H1 (cell line): ENCODE data around the gene ETV1. TPM values are rescaled to one million over a fixed set of nuclear protein-coding genes. Genes with fewer than 3 reads are reported as not detected.

Source experiments
- FOSL1 ChIP-seq: IDR thresholded peaks from 2 replicates; pipeline ENCODE4 v1.6.1; 2011; ENCODE audit warnings: mild to moderate bottlenecking, low read depth, low read length, moderate library complexity; ENCODE audit not compliant: insufficient read depth
- KDM1A ChIP-seq: fragments of 200-600, 300-600 bp; sonication (generic); IDR thresholded peaks from 2 replicates; pipeline ENCODE4 v1.7.1; 2016; ENCODE audit warnings: mild to moderate bottlenecking, low read length, borderline replicate concordance
- POLR2AphosphoS5 ChIP-seq: IDR thresholded peaks from 2 replicates; pipeline ENCODE4 v1.6.1; 2011; ENCODE audit warnings: low read depth, low read length
- POU5F1 ChIP-seq: IDR thresholded peaks from 2 replicates; pipeline ENCODE4 v1.6.1; 2011; ENCODE audit warnings: low read depth, mild to moderate bottlenecking, low read length, moderate library complexity
- polyA plus RNA-seq, 7 experiments: library from polyadenylated mRNA; depleted of rRNA in 3 of 7; stranded (reverse) in 5 of 7; unstranded in 2 of 7; fragments of >200 nt in 5 of 7; fragments of 200-250 nt in 2 of 7; gene quantifications; 1 replicate in 5 of 7; 2 replicates in 1 of 7; 4 replicates in 1 of 7; pipeline versions ENCODE4 v1.2.1 to v1.2.3, GENCODE V29; 2011 to 2013; ENCODE audit warnings: missing spikeins in 2 of 7, mixed read lengths in 2 of 7
- total RNA-seq: library from RNA; stranded (reverse); fragmentation: NEBNext Ultra II Directional; extraction: Animal tissue kit (Norgen Biotek cat#: 25700); gene quantifications from 2 replicates; pipeline ENCODE4 v1.2.1, GENCODE V29; 2021
- TF ChIP-seq, protein P1 (sequence below): fragments of 300-600 bp; sonication (generic); IDR thresholded peaks from 2 replicates; pipeline ENCODE4 v1.7.1; 2012; ENCODE audit warnings: low read length, moderate library complexity, mild to moderate bottlenecking, inconsistent platforms; ENCODE audit not compliant: insufficient replicate concordance

The ETV1 gene
- total and polyA plus RNA-seq, 2 of the 8 experiments (the other 6 are each of a cell fraction or from before 2014, with no cell fraction given) = 58.3 to 91.2 TPM

DNA sequence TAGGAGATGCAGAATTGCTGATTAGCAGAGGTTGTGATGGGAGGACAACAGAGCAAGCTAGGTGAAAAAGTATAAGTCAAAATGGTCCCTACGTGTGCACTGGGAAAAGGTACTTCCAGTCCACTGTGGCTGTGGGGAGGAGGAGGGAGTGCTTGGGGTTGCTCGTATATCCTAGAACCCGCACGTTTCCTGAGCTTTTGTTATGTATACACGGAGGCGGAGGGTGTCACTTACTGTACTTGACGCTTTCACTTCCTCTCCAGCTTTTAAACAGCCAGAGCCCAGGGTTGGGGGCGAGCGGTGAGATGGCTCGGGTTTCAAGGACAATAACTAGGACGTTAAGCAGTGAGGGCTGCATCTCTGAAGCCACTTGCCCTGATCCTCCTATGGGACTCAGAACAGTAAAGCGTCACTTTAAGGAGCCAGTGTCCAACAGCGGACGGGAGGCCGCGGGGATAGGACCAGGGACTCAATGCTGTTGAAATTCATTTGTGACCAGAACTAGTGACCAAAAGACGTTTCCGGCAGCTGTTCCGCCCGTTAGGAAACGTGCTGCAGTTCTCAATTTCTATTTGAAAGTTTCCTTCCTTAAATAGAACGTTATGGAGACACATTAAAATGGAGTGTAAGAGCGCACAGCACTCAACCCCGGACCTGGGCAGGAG is 985 bp upstream of the ETV1 start (continued):
- TF ChIP-seq POLR2AphosphoS5 = peak; percentile 88
- no peak for TF ChIP-seq POU5F1
- TF ChIP-seq FOSL1 = no peak
- TF ChIP-seq KDM1A = no peak
- TF ChIP-seq, protein P1, sequence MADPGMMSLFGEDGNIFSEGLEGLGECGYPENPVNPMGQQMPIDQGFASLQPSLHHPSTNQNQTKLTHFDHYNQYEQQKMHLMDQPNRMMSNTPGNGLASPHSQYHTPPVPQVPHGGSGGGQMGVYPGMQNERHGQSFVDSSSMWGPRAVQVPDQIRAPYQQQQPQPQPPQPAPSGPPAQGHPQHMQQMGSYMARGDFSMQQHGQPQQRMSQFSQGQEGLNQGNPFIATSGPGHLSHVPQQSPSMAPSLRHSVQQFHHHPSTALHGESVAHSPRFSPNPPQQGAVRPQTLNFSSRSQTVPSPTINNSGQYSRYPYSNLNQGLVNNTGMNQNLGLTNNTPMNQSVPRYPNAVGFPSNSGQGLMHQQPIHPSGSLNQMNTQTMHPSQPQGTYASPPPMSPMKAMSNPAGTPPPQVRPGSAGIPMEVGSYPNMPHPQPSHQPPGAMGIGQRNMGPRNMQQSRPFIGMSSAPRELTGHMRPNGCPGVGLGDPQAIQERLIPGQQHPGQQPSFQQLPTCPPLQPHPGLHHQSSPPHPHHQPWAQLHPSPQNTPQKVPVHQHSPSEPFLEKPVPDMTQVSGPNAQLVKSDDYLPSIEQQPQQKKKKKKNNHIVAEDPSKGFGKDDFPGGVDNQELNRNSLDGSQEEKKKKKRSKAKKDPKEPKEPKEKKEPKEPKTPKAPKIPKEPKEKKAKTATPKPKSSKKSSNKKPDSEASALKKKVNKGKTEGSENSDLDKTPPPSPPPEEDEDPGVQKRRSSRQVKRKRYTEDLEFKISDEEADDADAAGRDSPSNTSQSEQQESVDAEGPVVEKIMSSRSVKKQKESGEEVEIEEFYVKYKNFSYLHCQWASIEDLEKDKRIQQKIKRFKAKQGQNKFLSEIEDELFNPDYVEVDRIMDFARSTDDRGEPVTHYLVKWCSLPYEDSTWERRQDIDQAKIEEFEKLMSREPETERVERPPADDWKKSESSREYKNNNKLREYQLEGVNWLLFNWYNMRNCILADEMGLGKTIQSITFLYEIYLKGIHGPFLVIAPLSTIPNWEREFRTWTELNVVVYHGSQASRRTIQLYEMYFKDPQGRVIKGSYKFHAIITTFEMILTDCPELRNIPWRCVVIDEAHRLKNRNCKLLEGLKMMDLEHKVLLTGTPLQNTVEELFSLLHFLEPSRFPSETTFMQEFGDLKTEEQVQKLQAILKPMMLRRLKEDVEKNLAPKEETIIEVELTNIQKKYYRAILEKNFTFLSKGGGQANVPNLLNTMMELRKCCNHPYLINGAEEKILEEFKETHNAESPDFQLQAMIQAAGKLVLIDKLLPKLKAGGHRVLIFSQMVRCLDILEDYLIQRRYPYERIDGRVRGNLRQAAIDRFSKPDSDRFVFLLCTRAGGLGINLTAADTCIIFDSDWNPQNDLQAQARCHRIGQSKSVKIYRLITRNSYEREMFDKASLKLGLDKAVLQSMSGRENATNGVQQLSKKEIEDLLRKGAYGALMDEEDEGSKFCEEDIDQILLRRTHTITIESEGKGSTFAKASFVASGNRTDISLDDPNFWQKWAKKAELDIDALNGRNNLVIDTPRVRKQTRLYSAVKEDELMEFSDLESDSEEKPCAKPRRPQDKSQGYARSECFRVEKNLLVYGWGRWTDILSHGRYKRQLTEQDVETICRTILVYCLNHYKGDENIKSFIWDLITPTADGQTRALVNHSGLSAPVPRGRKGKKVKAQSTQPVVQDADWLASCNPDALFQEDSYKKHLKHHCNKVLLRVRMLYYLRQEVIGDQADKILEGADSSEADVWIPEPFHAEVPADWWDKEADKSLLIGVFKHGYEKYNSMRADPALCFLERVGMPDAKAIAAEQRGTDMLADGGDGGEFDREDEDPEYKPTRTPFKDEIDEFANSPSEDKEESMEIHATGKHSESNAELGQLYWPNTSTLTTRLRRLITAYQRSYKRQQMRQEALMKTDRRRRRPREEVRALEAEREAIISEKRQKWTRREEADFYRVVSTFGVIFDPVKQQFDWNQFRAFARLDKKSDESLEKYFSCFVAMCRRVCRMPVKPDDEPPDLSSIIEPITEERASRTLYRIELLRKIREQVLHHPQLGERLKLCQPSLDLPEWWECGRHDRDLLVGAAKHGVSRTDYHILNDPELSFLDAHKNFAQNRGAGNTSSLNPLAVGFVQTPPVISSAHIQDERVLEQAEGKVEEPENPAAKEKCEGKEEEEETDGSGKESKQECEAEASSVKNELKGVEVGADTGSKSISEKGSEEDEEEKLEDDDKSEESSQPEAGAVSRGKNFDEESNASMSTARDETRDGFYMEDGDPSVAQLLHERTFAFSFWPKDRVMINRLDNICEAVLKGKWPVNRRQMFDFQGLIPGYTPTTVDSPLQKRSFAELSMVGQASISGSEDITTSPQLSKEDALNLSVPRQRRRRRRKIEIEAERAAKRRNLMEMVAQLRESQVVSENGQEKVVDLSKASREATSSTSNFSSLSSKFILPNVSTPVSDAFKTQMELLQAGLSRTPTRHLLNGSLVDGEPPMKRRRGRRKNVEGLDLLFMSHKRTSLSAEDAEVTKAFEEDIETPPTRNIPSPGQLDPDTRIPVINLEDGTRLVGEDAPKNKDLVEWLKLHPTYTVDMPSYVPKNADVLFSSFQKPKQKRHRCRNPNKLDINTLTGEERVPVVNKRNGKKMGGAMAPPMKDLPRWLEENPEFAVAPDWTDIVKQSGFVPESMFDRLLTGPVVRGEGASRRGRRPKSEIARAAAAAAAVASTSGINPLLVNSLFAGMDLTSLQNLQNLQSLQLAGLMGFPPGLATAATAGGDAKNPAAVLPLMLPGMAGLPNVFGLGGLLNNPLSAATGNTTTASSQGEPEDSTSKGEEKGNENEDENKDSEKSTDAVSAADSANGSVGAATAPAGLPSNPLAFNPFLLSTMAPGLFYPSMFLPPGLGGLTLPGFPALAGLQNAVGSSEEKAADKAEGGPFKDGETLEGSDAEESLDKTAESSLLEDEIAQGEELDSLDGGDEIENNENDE = no peak
